ENCODE measurements around the gene TMEM87A.

DNA sequence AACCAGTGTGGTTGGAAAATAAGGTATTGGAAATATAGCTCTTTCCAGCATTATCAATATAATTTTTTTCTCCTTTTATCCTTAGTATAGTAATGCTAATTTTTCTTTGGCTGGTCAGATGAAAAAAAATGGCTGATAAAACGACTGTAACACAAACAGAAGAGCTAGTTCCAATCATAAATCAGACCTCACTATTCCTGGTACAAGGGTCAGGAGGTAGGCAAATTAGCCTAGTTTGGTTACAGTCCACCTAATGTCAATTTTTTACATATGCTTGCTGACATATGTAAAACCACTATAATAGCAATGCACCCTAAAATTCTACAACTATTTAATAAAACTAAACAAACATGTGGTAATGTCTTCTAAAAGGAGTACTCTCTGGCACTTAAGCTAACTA, 45.2 kb downstream of the TMEM87A start:
- TF ChIP-seq, protein P1, sequence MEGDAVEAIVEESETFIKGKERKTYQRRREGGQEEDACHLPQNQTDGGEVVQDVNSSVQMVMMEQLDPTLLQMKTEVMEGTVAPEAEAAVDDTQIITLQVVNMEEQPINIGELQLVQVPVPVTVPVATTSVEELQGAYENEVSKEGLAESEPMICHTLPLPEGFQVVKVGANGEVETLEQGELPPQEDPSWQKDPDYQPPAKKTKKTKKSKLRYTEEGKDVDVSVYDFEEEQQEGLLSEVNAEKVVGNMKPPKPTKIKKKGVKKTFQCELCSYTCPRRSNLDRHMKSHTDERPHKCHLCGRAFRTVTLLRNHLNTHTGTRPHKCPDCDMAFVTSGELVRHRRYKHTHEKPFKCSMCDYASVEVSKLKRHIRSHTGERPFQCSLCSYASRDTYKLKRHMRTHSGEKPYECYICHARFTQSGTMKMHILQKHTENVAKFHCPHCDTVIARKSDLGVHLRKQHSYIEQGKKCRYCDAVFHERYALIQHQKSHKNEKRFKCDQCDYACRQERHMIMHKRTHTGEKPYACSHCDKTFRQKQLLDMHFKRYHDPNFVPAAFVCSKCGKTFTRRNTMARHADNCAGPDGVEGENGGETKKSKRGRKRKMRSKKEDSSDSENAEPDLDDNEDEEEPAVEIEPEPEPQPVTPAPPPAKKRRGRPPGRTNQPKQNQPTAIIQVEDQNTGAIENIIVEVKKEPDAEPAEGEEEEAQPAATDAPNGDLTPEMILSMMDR (conservative IDR thresholded peaks at IDR 0.05 in 1 of 2, IDR thresholded peaks at IDR 0.05 in 1 of 2; ENCODE audit: low read depth in 1 of 2, low read length in 2 of 2), result no peak
- no peak for TF ChIP-seq EZH2 (IDR thresholded peaks at IDR 0.05; ENCODE audit: low read length, missing control alignments)
